ENCODE measurements around the gene ANKS1B.

Gene ANKS1B

DNA sequence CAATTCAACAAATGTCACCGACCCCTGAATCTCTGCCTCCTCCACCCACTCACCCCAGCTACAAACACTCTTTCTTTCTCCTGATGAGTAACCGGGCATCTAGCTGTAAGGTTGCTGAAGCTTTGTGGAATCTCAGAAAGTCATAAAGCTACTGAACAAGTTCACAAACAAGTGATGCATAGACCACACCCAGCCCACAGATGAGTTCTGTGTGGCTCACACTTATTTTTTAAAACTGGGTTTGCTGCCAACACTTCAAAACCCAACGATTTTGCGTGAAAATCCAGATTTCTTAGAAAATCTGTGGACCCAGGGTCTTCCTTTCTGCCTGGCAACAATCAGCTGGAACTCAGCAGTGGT, 1243.6 kb downstream of the ANKS1B start:
- DNase-seq (ENCODE audit: low read depth), result no peak
- TF ChIP-seq, protein P1, sequence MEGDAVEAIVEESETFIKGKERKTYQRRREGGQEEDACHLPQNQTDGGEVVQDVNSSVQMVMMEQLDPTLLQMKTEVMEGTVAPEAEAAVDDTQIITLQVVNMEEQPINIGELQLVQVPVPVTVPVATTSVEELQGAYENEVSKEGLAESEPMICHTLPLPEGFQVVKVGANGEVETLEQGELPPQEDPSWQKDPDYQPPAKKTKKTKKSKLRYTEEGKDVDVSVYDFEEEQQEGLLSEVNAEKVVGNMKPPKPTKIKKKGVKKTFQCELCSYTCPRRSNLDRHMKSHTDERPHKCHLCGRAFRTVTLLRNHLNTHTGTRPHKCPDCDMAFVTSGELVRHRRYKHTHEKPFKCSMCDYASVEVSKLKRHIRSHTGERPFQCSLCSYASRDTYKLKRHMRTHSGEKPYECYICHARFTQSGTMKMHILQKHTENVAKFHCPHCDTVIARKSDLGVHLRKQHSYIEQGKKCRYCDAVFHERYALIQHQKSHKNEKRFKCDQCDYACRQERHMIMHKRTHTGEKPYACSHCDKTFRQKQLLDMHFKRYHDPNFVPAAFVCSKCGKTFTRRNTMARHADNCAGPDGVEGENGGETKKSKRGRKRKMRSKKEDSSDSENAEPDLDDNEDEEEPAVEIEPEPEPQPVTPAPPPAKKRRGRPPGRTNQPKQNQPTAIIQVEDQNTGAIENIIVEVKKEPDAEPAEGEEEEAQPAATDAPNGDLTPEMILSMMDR (IDR thresholded peaks at IDR 0.05; ENCODE audit: control insufficient read depth, insufficient read depth, low read depth, low read length, missing control alignments), result no peak
- no peak overlapping the region for H3K4me3 ChIP-seq (ENCODE audit: control insufficient read depth, low read depth, low read length)

DNA sequence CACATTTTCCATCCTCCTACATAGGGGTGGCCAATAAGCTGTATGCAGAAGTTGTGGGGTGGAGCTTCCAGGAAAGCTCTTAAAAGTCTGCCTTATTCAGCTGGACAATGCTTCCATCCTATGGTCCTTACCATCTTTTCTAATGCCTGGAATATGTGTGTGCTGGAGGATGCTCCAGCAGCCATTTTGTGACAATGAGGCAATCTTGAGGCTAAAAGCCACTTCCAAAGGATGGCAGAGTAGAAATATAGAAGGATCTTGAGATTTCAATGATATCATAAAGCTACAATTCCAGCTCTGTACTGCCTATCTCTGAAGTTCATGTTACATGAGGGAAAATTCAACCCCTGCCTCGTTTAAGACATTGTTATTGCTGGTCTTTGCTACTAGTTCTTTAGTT, 1244.0 kb downstream of the ANKS1B start:
- H3K4me3 ChIP-seq (ENCODE audit: control insufficient read depth, low read depth, low read length), result no peak overlapping the region

DNA sequence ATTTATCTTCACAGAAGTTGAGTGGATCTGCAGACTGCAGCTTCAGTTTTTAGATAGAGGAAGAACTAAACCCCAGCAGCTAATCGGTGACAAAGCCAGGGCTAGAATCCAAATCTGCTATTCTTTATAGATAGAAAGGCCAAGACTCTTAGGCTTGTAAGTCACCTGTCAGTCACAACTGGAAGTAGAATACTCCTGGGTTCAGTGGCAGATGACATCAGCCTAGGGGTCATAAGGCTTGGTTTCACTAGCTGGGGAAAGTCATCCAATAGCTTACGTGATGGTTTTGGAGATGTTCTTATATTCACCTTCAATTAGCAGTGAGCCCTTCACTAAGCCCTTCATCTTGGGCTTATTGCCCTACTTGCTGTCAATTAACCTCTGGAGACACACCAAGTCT, 1246.2 kb downstream of the ANKS1B start:
- TF ChIP-seq, protein P1 (IDR thresholded peaks at IDR 0.05; ENCODE audit: control insufficient read depth, insufficient read depth, low read depth, low read length, missing control alignments), result no peak
- no peak for DNase-seq (ENCODE audit: low read depth)
- H3K4me3 ChIP-seq (ENCODE audit: control insufficient read depth, low read depth, low read length), result no peak overlapping the region

More for the DNA sequence above, 1244.0 kb downstream of the ANKS1B start:
- TF ChIP-seq, protein P1 (IDR thresholded peaks at IDR 0.05; ENCODE audit: control insufficient read depth, insufficient read depth, low read depth, low read length, missing control alignments), result no peak
- no peak for DNase-seq (ENCODE audit: low read depth)

DNA sequence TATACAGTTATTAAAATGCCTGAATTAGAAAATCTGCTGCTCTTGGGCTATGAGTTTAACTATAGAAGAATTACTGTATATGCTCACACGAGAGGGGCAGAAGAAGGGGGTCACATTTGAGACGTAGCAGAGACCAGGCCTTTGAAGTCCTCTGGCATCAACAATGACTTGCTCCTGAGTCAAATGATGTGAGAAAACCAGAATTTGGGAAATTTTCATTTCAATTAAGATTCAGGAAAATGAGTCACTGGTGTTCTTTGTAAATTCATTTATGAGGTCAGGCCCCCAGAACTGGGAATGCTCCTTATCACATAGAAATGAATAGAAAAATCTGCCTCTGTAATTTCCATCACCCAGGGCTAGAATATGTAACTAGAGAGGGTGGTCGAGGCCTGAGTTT, 1246.7 kb downstream of the ANKS1B start:
- TF ChIP-seq, protein P1 (IDR thresholded peaks at IDR 0.05; ENCODE audit: control insufficient read depth, insufficient read depth, low read depth, low read length, missing control alignments), result no peak
- no peak for DNase-seq (ENCODE audit: low read depth)
- H3K4me3 ChIP-seq (ENCODE audit: control insufficient read depth, low read depth, low read length), result no peak overlapping the region

DNA sequence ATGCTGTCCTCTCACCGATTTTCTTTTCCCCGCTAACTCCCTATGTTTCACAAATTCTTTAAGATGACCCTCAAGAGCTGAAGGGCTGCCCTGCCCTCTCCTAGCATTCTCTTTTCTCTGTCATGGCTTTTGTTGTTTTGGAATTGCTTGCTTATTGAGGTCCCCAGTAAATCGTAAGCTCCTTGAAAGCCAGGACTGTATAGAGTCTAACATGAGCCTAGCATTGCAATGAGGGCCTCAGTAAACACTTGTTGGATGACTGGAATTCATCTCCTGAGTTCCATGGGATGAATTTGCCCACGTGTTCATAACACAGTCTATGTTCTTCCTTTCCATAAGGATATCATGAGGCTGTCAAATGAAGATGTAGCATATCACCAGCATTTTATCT, 1247.4 kb downstream of the ANKS1B start:
- no peak overlapping the region for H3K4me3 ChIP-seq (ENCODE audit: control insufficient read depth, low read depth, low read length)
- DNase-seq (ENCODE audit: low read depth), result no peak
- TF ChIP-seq, protein P1 (IDR thresholded peaks at IDR 0.05; ENCODE audit: control insufficient read depth, insufficient read depth, low read depth, low read length, missing control alignments), result no peak

DNA sequence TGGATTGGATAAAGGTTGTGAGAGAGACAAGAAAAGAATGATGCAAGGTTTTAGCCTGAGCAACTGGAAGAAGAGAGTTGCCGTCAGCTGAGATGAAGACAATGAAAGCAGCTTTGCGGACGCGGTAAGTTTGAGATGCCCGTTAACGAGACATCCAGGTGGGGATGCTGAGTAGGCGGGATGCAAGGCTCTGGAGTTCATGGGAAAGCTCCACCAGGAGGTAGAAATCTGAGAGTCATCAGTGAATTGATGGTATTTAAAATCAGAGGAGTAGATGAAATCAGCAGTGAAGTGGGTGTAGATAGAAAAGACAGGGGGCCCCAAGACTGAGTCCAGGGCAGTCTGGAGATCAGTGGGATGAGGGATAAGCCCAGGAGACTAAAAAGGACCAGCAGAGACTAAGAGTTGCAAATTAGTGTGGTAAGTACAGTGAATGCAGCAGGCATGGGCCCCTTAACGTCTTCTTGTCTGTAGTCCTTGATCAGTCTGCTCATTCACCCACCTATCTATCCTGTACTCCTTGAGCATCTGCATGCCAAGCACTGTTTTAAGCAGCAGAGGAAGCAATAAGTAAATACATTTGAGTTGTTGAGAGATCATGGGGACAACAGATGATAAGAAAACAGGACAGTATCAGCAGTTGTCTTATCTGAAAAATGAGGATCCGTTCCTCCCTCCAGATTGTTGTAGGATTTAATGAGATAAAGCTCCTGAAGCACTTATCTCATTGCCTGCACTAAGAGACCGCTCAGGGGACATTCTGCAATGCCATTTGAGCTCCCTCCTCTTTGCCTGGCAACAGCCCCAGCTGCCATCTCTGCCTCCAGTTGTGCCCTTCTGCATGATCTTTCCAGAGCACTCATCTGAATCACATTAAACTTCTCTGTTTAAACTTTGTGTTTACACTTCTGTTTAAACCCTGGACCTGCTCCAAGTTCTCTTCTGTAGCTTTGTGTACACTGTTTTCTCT, 1248.1 kb downstream of the ANKS1B start:
- TF ChIP-seq, protein P1 (IDR thresholded peaks at IDR 0.05; ENCODE audit: control insufficient read depth, insufficient read depth, low read depth, low read length, missing control alignments), result no peak
- no peak overlapping the region for H3K4me3 ChIP-seq (ENCODE audit: control insufficient read depth, low read depth, low read length)
- DNase-seq (ENCODE audit: low read depth), result no peak

Data from AG09309 (cell line).